Smooth muscle cell of the umbilical artery (primary cell): ENCODE results near the gene PNPO. TPM values are rescaled to one million over a fixed set of nuclear protein-coding genes. Genes with fewer than 3 reads are reported as not detected.

Source experiments
- total RNA-seq: library from RNA; depleted of rRNA; stranded (reverse); fragments of >200 nt; gene quantifications from 2 replicates; pipeline ENCODE4 v1.2.3, GENCODE V29; 2014

The PNPO gene
- 35.0 and 39.2 TPM in 2 replicates for total RNA-seq

DNA sequence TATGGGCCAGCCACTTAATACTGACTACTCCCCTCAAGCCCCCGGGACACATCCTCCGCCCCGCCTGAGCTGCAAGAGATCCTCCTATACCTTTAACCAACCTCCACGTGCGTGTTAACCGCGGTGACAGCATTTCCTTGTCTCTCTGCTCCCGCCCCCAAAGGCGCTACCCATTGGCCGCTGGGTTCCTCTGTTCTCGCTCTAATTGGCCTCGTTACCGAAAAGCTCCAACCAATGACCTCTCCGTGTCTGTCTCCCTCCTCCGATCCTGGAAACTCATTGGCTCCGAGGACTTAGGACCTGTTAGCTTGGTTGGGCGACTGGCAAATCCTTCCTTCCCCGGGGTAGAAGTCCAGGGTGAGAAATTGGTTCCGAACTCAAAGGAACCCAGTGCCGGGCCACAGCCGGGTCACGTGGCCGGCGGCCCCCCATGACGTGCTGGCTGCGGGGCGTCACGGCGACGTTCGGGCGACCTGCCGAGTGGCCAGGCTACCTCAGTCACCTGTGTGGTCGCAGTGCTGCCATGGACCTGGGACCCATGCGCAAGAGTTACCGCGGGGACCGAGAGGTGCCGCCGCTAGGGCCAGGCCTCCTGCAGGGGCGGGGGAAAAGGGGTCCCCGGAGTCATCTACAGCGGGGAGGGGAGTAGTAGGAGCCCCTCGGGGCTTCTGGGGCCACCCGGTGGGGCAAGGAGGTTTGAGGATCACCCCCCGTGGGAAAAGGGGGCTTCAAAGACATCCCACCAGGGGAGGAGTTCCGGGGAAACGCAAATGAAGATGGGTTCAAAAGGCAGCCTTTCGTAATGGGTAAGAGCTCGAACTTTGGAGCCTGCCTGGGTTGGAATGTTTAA lies at the start of gene PNPO:
Gene PNPO, plus strand, starts transcription at position 326 of the 850 bp plus-strand sequence. Its CDS starts 105 bp downstream, at position 431.

GRCh38 chr17:47895856-47896671 lies 45.3 kb upstream of the PNPO start, which contains the start of gene SP2:
Gene SP2, plus strand, starts transcription at chr17:47896236. Its CDS starts 51 bp downstream, at chr17:47896287.

GRCh38 chr17:47957591-47958490 lies 16.5 kb downstream of the PNPO start, which contains the start of gene PRR15L:
Gene PRR15L, minus strand, starts transcription at chr17:47957883. Its CDS starts 4,649 bp downstream, at chr17:47953234.

GRCh38 chr17:47970725-47971499 lies 29.5 kb downstream of the PNPO start, which contains the start of gene CDK5RAP3:
Gene CDK5RAP3, plus strand, starts transcription at chr17:47971113. Its CDS starts 34 bp downstream, at chr17:47971147.

Other genes starting within 250 kb of the PNPO start
- gene TBKBP1, start 247.4 kb upstream of the PNPO start, total RNA-seq: 6.2 and 9.6 TPM in 2 replicates
- gene TBX21, start 208.3 kb upstream of the PNPO start, total RNA-seq: not detected in 2 replicates
- gene OSBPL7, start 119.8 kb upstream of the PNPO start, total RNA-seq: 9.5 and 14.5 TPM in 2 replicates
- 10.4 and 19.5 TPM in 2 replicates for gene MRPL10, start 110.0 kb upstream of the PNPO start, total RNA-seq
- 0.09 TPM in 1 of 2 replicates, not detected in the other for gene LRRC46, start 109.9 kb upstream of the PNPO start, total RNA-seq
- 32.2 and 52.6 TPM in 2 replicates for gene SCRN2, start 100.3 kb upstream of the PNPO start, total RNA-seq
- 0.09 and 0.30 TPM in 2 replicates for gene SP6, start 90.4 kb upstream of the PNPO start, total RNA-seq
- gene SP2, start 45.3 kb upstream of the PNPO start, total RNA-seq: 0.89 and 1.4 TPM in 2 replicates
- not detected in 2 replicates for gene PRR15L, start 16.3 kb downstream of the PNPO start, total RNA-seq
- 71.8 and 86.1 TPM in 2 replicates for gene CDK5RAP3, start 29.5 kb downstream of the PNPO start, total RNA-seq
- gene COPZ2, start 96.2 kb downstream of the PNPO start, total RNA-seq: 33.1 and 95.3 TPM in 2 replicates
- gene NFE2L1, start 106.8 kb downstream of the PNPO start, total RNA-seq: 233 and 532 TPM in 2 replicates
- gene CBX1, start 159.9 kb downstream of the PNPO start, total RNA-seq: 47.5 and 56.9 TPM in 2 replicates
- gene SNX11, start 166.2 kb downstream of the PNPO start, total RNA-seq: 14.3 and 19.1 TPM in 2 replicates